Measurements from ENCODE around the gene NHEJ1.

The NHEJ1 gene

GRCh38 chr2:219073413-219074129, 87.0 kb downstream of the NHEJ1 start:
- Mint-ChIP-seq H3K9me3 (no peaks in the 10 kb centered on the region), H3K4me1 (peaks cover 7% of the 10 kb centered on the region), H3K36me3 (ENCODE audit: low read depth) (peaks cover 22% of the 10 kb centered on the region), H3K27ac (no peak overlapping the region), H3K4me3 (no peak overlapping the region), H3K27me3 (ENCODE audit: low read depth, poor library complexity) (peaks cover 16% of the 10 kb centered on the region)
- peak; percentile 78 for TF ChIP-seq CTCF (IDR thresholded peaks at IDR 0.05)
- DNase-seq: peak; percentile 65

GRCh38 chr2:219072741-219073250, 87.8 kb downstream of the NHEJ1 start:
- Mint-ChIP-seq H3K4me1 (peaks cover 7% of the 10 kb centered on the region), H3K4me3 (no peak overlapping the region), H3K27ac (no peak overlapping the region), H3K9me3 (no peaks in the 10 kb centered on the region), H3K27me3 (ENCODE audit: low read depth, poor library complexity) (peaks cover 17% of the 10 kb centered on the region), H3K36me3 (ENCODE audit: low read depth) (peaks cover 22% of the 10 kb centered on the region)
- DNase-seq: no peak
- no peak for TF ChIP-seq CTCF (IDR thresholded peaks at IDR 0.05)

GRCh38 chr2:219071131-219071816, 89.3 kb downstream of the NHEJ1 start:
- no peak for DNase-seq
- no peaks in the 10 kb centered on the region for H3K9me3 Mint-ChIP-seq
- no peak overlapping the region for H3K4me3 Mint-ChIP-seq
- H3K27me3 Mint-ChIP-seq (ENCODE audit: low read depth, poor library complexity): peaks cover 24% of the 10 kb centered on the region
- TF ChIP-seq CTCF (IDR thresholded peaks at IDR 0.05): no peak
- peaks cover 7% of the 10 kb centered on the region for H3K4me1 Mint-ChIP-seq
- H3K36me3 Mint-ChIP-seq (ENCODE audit: low read depth): peaks cover 13% of the 10 kb centered on the region
- no peak overlapping the region for H3K27ac Mint-ChIP-seq

- DNase-seq: no peak
- H3K4me1 Mint-ChIP-seq: no peaks in the 10 kb centered on the region
- H3K4me3 Mint-ChIP-seq: no peak overlapping the region
- H3K27ac Mint-ChIP-seq: no peak overlapping the region
- no peak for TF ChIP-seq CTCF (IDR thresholded peaks at IDR 0.05)
- no peaks in the 10 kb centered on the region for H3K36me3 Mint-ChIP-seq (ENCODE audit: low read depth)
- peaks cover 69% of the 10 kb centered on the region for H3K27me3 Mint-ChIP-seq (ENCODE audit: low read depth, poor library complexity)
- no peaks in the 10 kb centered on the region for H3K9me3 Mint-ChIP-seq
These were observed 95.1 kb downstream of the NHEJ1 start for GRCh38 chr2:219065484-219065883.

- TF ChIP-seq CTCF (IDR thresholded peaks at IDR 0.05): no peak
- H3K27ac Mint-ChIP-seq: no peak overlapping the region
- H3K9me3 Mint-ChIP-seq: no peaks in the 10 kb centered on the region
- H3K36me3 Mint-ChIP-seq (ENCODE audit: low read depth): no peaks in the 10 kb centered on the region
- no peak for DNase-seq
- H3K27me3 Mint-ChIP-seq (ENCODE audit: low read depth, poor library complexity): peaks cover 92% of the 10 kb centered on the region
- no peak overlapping the region for H3K4me3 Mint-ChIP-seq
- H3K4me1 Mint-ChIP-seq: no peaks in the 10 kb centered on the region
These were observed 98.5 kb downstream of the NHEJ1 start for GRCh38 chr2:219062081-219062480.
